GM19193 (cell line): ENCODE measurements around the gene PDE1A.

Source experiments
- POLR2A ChIP-seq: IDR thresholded peaks from 4 replicates; pipeline ENCODE4 v1.6.1; 2011; ENCODE audit not compliant: insufficient read depth, insufficient read length; ENCODE audit errors: extremely low read depth

PDE1A gene

GRCh38 chr2:182173944-182174622 is 252.8 kb downstream of the PDE1A start:
- no peak for TF ChIP-seq POLR2A

GRCh38 chr2:182170341-182170740 is 256.5 kb downstream of the PDE1A start:
- TF ChIP-seq POLR2A: no peak

GRCh38 chr2:182167882-182168281 is 259.0 kb downstream of the PDE1A start:
- TF ChIP-seq POLR2A: no peak

- no peak for TF ChIP-seq POLR2A
Measured at GRCh38 chr2:182166841-182167240, 260.0 kb downstream of the PDE1A start.

GRCh38 chr2:182166406-182166805 is 260.4 kb downstream of the PDE1A start:
- no peak for TF ChIP-seq POLR2A

GRCh38 chr2:182165202-182165601 is 261.6 kb downstream of the PDE1A start:
- TF ChIP-seq POLR2A: no peak

GRCh38 chr2:182164686-182165085 is 262.1 kb downstream of the PDE1A start:
- no peak for TF ChIP-seq POLR2A

GRCh38 chr2:182163878-182164277 is 263.0 kb downstream of the PDE1A start:
- TF ChIP-seq POLR2A: no peak

- no peak for TF ChIP-seq POLR2A
Measured at GRCh38 chr2:182148344-182148743, 278.5 kb downstream of the PDE1A start.

GRCh38 chr2:182144776-182145165 is 282.1 kb downstream of the PDE1A start:
- no peak for TF ChIP-seq POLR2A

- TF ChIP-seq POLR2A: no peak
Measured at GRCh38 chr2:182144041-182144775, 282.6 kb downstream of the PDE1A start.

- TF ChIP-seq POLR2A: no peak
Measured at GRCh38 chr2:182142062-182142461, 284.8 kb downstream of the PDE1A start.

- no peak for TF ChIP-seq POLR2A
Measured at GRCh38 chr2:182134201-182134600, 292.6 kb downstream of the PDE1A start.

GRCh38 chr2:182133195-182133891 is 293.5 kb downstream of the PDE1A start:
- no peak for TF ChIP-seq POLR2A

- no peak for TF ChIP-seq POLR2A
Measured at GRCh38 chr2:182132605-182133004, 294.2 kb downstream of the PDE1A start.
